ENCODE results near the gene RFX1. TPM values are rescaled to one million over a fixed set of nuclear protein-coding genes. Genes with fewer than 3 reads are reported as not detected.
"Not testable (repeated sequence)": the region's sequence is repeated elsewhere in the genome, so short reads cannot be mapped to it uniquely, and the experiment has no call there.

The RFX1 gene
- total RNA-seq, 1 donor from 2014 or later, result 21.2 TPM

DNA sequence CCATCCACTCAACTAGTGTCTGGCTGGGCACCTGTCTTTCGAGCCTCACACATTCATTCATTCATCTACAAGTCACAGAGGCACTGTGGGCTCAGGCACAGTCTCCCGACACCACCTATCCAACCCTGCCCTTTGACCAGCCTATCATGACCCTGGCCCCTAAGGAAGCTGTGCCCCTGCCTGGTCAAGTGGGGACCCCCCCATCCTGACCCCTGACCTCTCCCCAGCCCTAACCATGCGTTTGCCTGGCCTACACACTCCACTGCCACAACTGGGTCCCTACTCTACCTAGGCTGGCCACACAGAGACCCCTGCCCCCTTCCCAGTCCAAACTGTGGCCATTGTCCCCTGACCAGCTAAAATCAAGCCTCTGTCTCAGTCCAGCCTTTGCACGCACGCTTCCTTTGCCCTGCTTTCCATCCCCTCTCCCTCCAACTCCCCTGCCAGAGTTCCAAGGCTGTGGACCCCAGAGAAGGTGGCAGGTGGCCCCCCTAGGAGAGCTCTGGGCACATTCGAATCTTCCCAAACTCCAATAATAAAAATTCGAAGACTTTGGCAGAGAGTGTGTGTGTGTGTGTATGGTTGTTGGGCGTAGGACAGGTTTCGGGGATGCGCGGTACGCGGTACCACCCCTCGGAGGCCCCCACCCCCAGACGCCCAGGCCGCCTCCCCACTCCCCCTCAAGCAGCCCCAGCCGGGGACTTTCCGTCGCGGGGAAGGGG, 25.0 kb upstream of the RFX1 start:
- Mint-ChIP-seq H3K27ac (no peak overlapping the region), H3K4me3 (peak overlapping the region; percentile 76), H3K27me3 (ENCODE audit: low read depth) (peaks cover 16% of the 10 kb centered on the region), H3K9me3 (no peaks in the 10 kb centered on the region), H3K4me1 (peaks cover 3% of the 10 kb centered on the region), H3K36me3 (no peaks in the 10 kb centered on the region)
- TF ChIP-seq, protein P1, sequence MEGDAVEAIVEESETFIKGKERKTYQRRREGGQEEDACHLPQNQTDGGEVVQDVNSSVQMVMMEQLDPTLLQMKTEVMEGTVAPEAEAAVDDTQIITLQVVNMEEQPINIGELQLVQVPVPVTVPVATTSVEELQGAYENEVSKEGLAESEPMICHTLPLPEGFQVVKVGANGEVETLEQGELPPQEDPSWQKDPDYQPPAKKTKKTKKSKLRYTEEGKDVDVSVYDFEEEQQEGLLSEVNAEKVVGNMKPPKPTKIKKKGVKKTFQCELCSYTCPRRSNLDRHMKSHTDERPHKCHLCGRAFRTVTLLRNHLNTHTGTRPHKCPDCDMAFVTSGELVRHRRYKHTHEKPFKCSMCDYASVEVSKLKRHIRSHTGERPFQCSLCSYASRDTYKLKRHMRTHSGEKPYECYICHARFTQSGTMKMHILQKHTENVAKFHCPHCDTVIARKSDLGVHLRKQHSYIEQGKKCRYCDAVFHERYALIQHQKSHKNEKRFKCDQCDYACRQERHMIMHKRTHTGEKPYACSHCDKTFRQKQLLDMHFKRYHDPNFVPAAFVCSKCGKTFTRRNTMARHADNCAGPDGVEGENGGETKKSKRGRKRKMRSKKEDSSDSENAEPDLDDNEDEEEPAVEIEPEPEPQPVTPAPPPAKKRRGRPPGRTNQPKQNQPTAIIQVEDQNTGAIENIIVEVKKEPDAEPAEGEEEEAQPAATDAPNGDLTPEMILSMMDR (IDR thresholded peaks at IDR 0.05; ENCODE audit: unreplicated experiment), result no peak
- DNase-seq (ENCODE audit: low spot score in 2 of 2, unreplicated experiment in 2 of 2), result no peak

DNA sequence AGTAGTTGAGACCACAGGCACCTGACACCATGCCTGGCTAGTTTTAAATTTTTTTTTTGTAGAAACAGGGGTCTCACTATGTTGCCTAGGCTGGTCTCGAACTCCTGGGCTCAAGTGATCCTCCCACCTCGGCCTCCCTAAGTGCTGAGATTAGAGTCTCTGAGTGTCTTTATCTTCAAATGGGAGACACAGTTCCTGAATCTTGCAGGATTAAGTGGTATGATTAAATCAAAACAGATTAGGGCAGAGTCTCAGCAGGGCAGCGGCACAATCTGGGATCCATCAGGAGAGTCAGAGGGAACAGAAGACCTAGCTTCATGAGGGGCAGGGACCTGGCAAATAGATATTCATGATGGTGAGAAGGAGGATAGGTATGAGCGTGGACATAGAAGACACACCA, 22.8 kb upstream of the RFX1 start:
- Mint-ChIP-seq H3K36me3 (no peaks in the 10 kb centered on the region), H3K4me1 (peaks cover 3% of the 10 kb centered on the region), H3K27ac (no peak overlapping the region), H3K9me3 (no peaks in the 10 kb centered on the region), H3K27me3 (ENCODE audit: low read depth) (peaks cover 16% of the 10 kb centered on the region), H3K4me3 (no peak overlapping the region)
- no peak for DNase-seq (ENCODE audit: low spot score in 2 of 2, unreplicated experiment in 2 of 2)
- TF ChIP-seq, protein P1 (IDR thresholded peaks at IDR 0.05; ENCODE audit: unreplicated experiment), result no peak

DNA sequence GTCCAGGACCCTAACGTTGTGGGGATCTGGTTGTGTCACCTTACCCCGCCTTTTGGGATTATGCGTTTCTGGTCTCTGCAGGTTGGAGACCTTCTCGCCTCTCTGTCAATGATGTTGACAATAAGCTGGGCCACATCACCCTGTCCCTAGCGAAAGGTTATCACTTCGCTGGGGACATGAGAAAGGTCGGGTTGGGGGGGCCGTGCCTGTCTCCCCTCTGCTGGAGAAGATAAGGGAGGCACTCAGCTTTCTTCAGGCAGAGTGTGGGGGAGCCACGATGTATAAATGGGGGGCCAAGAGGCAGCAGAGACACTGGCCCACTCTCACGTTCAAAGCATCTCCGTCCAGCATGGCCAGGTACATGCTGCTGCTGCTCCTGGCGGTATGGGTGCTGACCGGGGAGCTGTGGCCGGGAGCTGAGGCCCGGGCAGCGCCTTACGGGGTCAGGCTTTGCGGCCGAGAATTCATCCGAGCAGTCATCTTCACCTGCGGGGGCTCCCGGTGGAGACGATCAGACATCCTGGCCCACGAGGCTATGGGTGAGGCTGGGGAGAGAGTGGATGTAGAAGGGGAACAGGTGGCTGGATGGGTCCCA, 21.8 kb upstream of the RFX1 start, which contains the start of gene RLN3:
Gene RLN3 (plus strand): TSS at position 293 of the 595 bp plus-strand sequence. CDS start 57 bp downstream, at position 350.
- no peaks in the 10 kb centered on the region for H3K9me3 Mint-ChIP-seq
- no peaks in the 10 kb centered on the region for H3K36me3 Mint-ChIP-seq
- peaks cover 4% of the 10 kb centered on the region for H3K4me1 Mint-ChIP-seq
- H3K27me3 Mint-ChIP-seq (ENCODE audit: low read depth), result peaks cover 16% of the 10 kb centered on the region
- no peak within 1 kb of the TSS for H3K27ac Mint-ChIP-seq
- no peak for DNase-seq (ENCODE audit: low spot score in 2 of 2, unreplicated experiment in 2 of 2)
- H3K4me3 Mint-ChIP-seq, result no peak within 1 kb of the TSS
- TF ChIP-seq, protein P1 (IDR thresholded peaks at IDR 0.05; ENCODE audit: unreplicated experiment), result no peak

DNA sequence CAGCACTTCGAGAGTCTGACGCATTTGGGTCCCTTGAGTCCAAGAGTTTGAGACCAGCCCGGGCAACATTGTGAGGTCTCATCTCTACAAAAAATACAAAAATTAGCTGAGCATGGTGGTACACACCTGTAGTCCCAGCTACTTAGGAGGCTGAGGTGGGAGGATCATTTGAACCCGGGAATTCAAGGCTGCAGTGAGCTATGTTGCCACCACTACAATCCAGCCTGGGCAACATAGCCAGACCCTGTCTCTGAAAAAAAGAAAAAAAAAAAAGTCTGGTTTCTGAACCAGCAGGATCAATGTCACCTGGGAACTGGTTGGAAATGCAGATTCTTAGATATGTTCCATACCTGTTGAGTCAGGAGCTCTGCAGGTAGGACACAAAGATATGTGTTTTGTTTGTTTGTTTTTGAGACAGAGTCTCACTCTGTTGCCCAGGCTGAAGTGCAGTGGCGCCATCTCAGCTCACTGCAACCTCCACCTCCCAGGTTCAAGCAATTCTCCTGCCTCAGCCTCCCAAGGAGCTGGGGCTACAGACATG, 20.6 kb upstream of the RFX1 start:
- not testable (repeated sequence) for H3K9me3 Mint-ChIP-seq; H3K36me3 Mint-ChIP-seq; H3K4me3 Mint-ChIP-seq; DNase-seq (ENCODE audit: low spot score in 2 of 2, unreplicated experiment in 2 of 2); H3K27ac Mint-ChIP-seq; H3K4me1 Mint-ChIP-seq
- H3K27me3 Mint-ChIP-seq (ENCODE audit: low read depth), result peaks cover 16% of the 10 kb centered on the region

DNA sequence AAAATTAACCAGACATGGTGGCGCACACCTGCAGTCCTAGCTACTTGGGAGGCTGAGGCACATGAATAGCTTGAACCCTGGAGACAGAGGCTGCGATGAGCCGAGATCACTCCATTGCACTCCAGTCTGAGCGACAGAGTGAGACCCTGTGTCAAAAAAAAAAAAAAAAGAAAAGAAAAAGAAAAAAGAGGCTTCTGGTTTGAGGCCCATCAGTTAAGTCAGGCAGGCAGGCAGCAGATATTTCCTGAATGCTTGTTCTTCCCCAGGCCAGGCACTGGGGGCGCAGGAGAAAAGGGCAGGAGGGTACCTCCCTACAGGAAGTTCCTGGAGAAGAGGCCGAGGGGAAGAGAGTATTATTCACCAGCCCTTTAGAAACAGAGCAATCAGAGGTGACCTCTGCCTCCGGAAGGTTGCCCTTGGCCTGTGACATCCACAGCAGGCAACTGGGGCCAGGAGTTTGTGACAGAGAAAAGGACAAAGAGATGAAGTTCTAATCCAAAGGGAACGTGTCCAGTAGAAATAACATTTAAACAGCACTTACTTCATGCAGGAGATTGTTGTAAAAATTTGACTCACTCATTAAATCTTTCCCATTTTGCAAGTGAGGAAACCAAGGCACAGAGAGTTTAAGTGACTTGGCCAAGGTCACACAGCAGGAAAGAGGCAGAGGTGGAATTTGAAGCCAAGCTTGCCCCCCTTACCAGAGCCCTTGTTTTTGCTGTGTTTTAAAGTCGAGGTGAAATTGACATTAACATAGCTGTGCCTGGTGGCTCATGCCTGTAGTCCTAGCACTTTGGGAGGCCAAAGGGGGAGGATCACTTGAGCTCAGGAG, 17.5 kb upstream of the RFX1 start:
- DNase-seq (ENCODE audit: low spot score in 2 of 2, unreplicated experiment in 2 of 2), result no peak
- no peaks in the 10 kb centered on the region for H3K36me3 Mint-ChIP-seq
- H3K27ac Mint-ChIP-seq, result peak overlapping the region; percentile 47
- no peaks in the 10 kb centered on the region for H3K9me3 Mint-ChIP-seq
- peaks cover 6% of the 10 kb centered on the region for H3K4me1 Mint-ChIP-seq
- H3K27me3 Mint-ChIP-seq (ENCODE audit: low read depth), result peaks cover 4% of the 10 kb centered on the region
- no peak overlapping the region for H3K4me3 Mint-ChIP-seq
- TF ChIP-seq, protein P1 (IDR thresholded peaks at IDR 0.05; ENCODE audit: unreplicated experiment), result peak; percentile 17

All from mesothelial cell of epicardium (in vitro differentiated cells).